HG02623 (cell line): Measurements from ENCODE around the gene C9orf43.
"Not testable (repeated sequence)": the region's sequence is repeated elsewhere in the genome, so short reads cannot be mapped to it uniquely, and the experiment has no call there.

Experiments
- ATAC-seq: cut with Tn5 transposase; IDR thresholded peaks from one replicate; pipeline ENCODE4 v1.9.1; 2021; ENCODE audit warnings: moderate library complexity; ENCODE audit not compliant: unreplicated experiment

The C9orf43 gene

GRCh38 chr9:113409883-113410206 lies 702 bp upstream of the C9orf43 start:
- ATAC-seq, result peak; percentile 3

GRCh38 chr9:113416149-113416721 lies 5.7 kb downstream of the C9orf43 start:
- ATAC-seq, result peak; percentile 96

- ATAC-seq, result no peak
Observed at GRCh38 chr9:113417370-113417769, 6.8 kb downstream of the C9orf43 start.

GRCh38 chr9:113421726-113422125 lies 11.2 kb downstream of the C9orf43 start:
- no peak for ATAC-seq

GRCh38 chr9:113425072-113425471 lies 14.5 kb downstream of the C9orf43 start:
- ATAC-seq, result no peak

GRCh38 chr9:113426701-113427100 lies 16.2 kb downstream of the C9orf43 start:
- ATAC-seq, result no peak

- ATAC-seq, result no peak
Observed at GRCh38 chr9:113427629-113428028, 17.1 kb downstream of the C9orf43 start.

GRCh38 chr9:113428062-113428615 lies 17.6 kb downstream of the C9orf43 start:
- no peak for ATAC-seq

GRCh38 chr9:113431191-113431590 lies 20.6 kb downstream of the C9orf43 start:
- no peak for ATAC-seq

GRCh38 chr9:113436728-113437515 lies 26.4 kb downstream of the C9orf43 start:
- no peak for ATAC-seq

- ATAC-seq, result not testable (repeated sequence)
Observed at GRCh38 chr9:113437716-113438115, 27.2 kb downstream of the C9orf43 start.

- no peak for ATAC-seq
Observed at GRCh38 chr9:113444736-113445135, 34.2 kb downstream of the C9orf43 start.

- ATAC-seq, result no peak
Observed at GRCh38 chr9:113446323-113446740, 35.8 kb downstream of the C9orf43 start.

- no peak for ATAC-seq
Observed at GRCh38 chr9:113449376-113449775, 38.8 kb downstream of the C9orf43 start.

- no peak for ATAC-seq
Observed at GRCh38 chr9:113452113-113452605, 41.6 kb downstream of the C9orf43 start.

- ATAC-seq, result no peak
Observed at GRCh38 chr9:113454914-113455761, 44.6 kb downstream of the C9orf43 start.

- no peak for ATAC-seq
Observed at GRCh38 chr9:113456235-113456634, 45.7 kb downstream of the C9orf43 start.

- ATAC-seq, result no peak
Observed at GRCh38 chr9:113461285-113461684, 50.7 kb downstream of the C9orf43 start.

GRCh38 chr9:113461943-113462342 lies 51.4 kb downstream of the C9orf43 start:
- ATAC-seq, result no peak

GRCh38 chr9:113462781-113463286 lies 52.3 kb downstream of the C9orf43 start:
- no peak for ATAC-seq
